NB4 (cell line): Measurements from ENCODE around the gene CLEC12A.

Experiments
- DNase-seq: peaks from one replicate; pipeline ENCODE4 v3.0.0; 2010; ENCODE audit warnings: low read depth
- H3K4me3 ChIP-seq: one replicate; pipeline ENCODE4 v1.5.1; 2011; ENCODE audit warnings: mild to moderate bottlenecking, low read depth, low read length, moderate library complexity
- MYC ChIP-seq: IDR thresholded peaks from 2 replicates; pipeline ENCODE4 v1.6.1; 2011; ENCODE audit warnings: low read depth, low read length
- POLR2A ChIP-seq: IDR thresholded peaks from 2 replicates; pipeline ENCODE4 v1.6.1; 2011; ENCODE audit warnings: mild to moderate bottlenecking; ENCODE audit not compliant: insufficient read length; ENCODE audit errors: extremely low read depth
- TF ChIP-seq, protein P1 (sequence below): IDR thresholded peaks from one replicate; pipeline ENCODE4 v1.5.1; 2012; ENCODE audit warnings: low read depth, low read length
- TF ChIP-seq, protein P2 (sequence below): IDR thresholded peaks from 2 replicates; pipeline ENCODE4 v1.6.1; 2011; ENCODE audit warnings: low read depth, low read length

CLEC12A gene

DNA sequence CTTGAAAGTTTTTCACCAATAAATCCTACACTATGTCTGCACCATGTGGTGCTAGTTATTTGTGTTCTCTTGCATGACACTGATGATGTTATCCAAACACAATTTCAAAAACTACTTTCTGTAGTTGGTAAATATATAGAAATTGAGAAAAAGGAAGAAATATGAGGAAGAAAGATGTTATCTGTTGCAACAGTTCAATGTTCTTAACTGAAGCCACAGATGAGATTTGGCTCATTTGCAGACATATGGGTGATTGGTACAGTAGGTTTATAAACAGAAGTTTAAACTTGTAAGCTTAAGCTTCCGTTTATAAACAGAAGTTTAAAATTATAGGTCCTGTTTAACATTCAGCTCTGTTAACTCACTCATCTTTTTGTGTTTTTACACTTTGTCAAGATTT, at the start of gene CLEC12A:
CLEC12A (plus strand) TSS at position 229 of the 400 bp plus-strand sequence. CDS start 188 bp downstream, outside the sequence.
- H3K4me3 ChIP-seq: no peak within 1 kb of the TSS
- no peak for TF ChIP-seq POLR2A
- TF ChIP-seq, protein P1, sequence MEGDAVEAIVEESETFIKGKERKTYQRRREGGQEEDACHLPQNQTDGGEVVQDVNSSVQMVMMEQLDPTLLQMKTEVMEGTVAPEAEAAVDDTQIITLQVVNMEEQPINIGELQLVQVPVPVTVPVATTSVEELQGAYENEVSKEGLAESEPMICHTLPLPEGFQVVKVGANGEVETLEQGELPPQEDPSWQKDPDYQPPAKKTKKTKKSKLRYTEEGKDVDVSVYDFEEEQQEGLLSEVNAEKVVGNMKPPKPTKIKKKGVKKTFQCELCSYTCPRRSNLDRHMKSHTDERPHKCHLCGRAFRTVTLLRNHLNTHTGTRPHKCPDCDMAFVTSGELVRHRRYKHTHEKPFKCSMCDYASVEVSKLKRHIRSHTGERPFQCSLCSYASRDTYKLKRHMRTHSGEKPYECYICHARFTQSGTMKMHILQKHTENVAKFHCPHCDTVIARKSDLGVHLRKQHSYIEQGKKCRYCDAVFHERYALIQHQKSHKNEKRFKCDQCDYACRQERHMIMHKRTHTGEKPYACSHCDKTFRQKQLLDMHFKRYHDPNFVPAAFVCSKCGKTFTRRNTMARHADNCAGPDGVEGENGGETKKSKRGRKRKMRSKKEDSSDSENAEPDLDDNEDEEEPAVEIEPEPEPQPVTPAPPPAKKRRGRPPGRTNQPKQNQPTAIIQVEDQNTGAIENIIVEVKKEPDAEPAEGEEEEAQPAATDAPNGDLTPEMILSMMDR: no peak
- DNase-seq: peak; percentile 58

- no peak for DNase-seq
- no peak overlapping the region for H3K4me3 ChIP-seq
- no peak for TF ChIP-seq MYC
- TF ChIP-seq, protein P2, sequence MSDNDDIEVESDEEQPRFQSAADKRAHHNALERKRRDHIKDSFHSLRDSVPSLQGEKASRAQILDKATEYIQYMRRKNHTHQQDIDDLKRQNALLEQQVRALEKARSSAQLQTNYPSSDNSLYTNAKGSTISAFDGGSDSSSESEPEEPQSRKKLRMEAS: no peak
- no peak for TF ChIP-seq POLR2A
- TF ChIP-seq, protein P1: no peak
These were observed 48.8 kb upstream of the CLEC12A start for GRCh38 chr12:9922429-9922828.

DNA sequence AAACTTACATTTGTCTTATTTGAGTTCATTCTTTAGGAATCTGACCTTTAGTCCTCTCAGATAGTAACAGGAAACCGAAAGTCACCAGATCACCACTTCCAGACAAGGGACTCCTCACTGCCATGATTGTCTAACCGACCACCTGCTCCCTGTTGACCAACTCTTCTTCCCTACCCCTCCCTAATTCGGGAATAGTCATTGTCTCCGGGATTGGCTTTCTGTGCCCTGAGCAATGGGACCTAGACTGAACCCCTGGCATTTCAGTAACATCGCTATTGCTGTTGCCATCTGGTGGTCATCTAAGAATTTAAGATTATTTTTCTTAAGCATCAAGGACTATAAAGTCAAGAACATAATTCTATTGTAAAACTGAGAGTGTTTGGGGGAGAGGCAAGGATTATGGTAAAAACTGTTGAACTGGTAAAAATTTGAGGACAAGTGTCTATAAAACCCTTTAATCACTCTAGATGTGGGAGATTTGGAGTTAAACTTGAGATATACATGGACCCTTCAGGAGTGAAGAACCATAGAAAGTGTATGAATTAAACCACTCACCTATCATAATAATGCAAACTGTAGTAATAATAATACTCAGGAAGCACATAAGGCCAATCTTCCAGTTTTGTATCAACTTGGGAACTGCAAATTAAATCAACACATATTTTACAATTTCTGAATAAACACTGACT, 45.4 kb upstream of the CLEC12A start:
- TF ChIP-seq, protein P1: no peak
- TF ChIP-seq, protein P2: no peak
- TF ChIP-seq MYC: no peak
- TF ChIP-seq POLR2A: no peak
- DNase-seq: peak; percentile 47
- H3K4me3 ChIP-seq: peak overlapping the region; percentile 3

- DNase-seq: no peak
- H3K4me3 ChIP-seq: no peak overlapping the region
- TF ChIP-seq, protein P1: no peak
- TF ChIP-seq POLR2A (no peak), MYC (no peak)
- TF ChIP-seq, protein P2: no peak
These were observed 44.3 kb upstream of the CLEC12A start for GRCh38 chr12:9926876-9927275.

- no peak for DNase-seq
These were observed 42.6 kb upstream of the CLEC12A start for GRCh38 chr12:9928607-9929006.

More at GRCh38 chr12:9928607-9929006, 42.6 kb upstream of the CLEC12A start:
- H3K4me3 ChIP-seq: no peak overlapping the region
- TF ChIP-seq POLR2A (no peak), MYC (no peak)
- TF ChIP-seq, protein P2: no peak
- TF ChIP-seq, protein P1: no peak
